ENCODE measurements around the gene ODF2. TPM values are rescaled to one million over a fixed set of nuclear protein-coding genes. Genes with fewer than 3 reads are reported as not detected.

The ODF2 gene
- total and polyA plus RNA-seq, 10 of the 15 experiments (the other 5 are each of a cell fraction or from before 2014, with no cell fraction given), result 8.7 to 65.1 (median 38.5) TPM

GRCh38 chr9:128504485-128505413, 48.9 kb downstream of the ODF2 start, which contains the start of gene GLE1 (continued):
- TF ChIP-seq DPF2 (IDR thresholded peaks at IDR 0.05), result peak; percentile 38; the same call in 1 of the 2 replicates
- TF ChIP-seq BHLHE40 (IDR thresholded peaks at IDR 0.05; ENCODE audit: borderline replicate concordance in 1 of 2, low read depth in 2 of 2, low read length in 1 of 2), result peak; percentile 88 to 94
- no peak for TF ChIP-seq TCF7 (IDR thresholded peaks at IDR 0.05; ENCODE audit: borderline replicate concordance)
- no peak for TF ChIP-seq FOXM1 (IDR thresholded peaks at IDR 0.05; ENCODE audit: low read depth, low read length)
- TF ChIP-seq E4F1 (IDR thresholded peaks at IDR 0.05; ENCODE audit: borderline replicate concordance, partially characterized antibody), result peak; percentile 49
- peak; percentile 64 for TF ChIP-seq MXI1 (IDR thresholded peaks at IDR 0.05; ENCODE audit: low read depth, low read length)
- peak; percentile 36; the same call in 1 of the 2 replicates for TF ChIP-seq CREB1 (IDR thresholded peaks at IDR 0.05; ENCODE audit: low read depth)
- TF ChIP-seq RUNX3 (IDR thresholded peaks at IDR 0.05; ENCODE audit: low read length), result peak; percentile 3; the same call in 1 of the 2 replicates
- 0 out of 2 replicates have a peak, but pooled peaks have one; percentile 23 for TF ChIP-seq HCFC1 (IDR thresholded peaks at IDR 0.05; ENCODE audit: low read length)
- TF ChIP-seq CREM (IDR thresholded peaks at IDR 0.05; ENCODE audit: low read depth), result no peak
- TF ChIP-seq NBN (IDR thresholded peaks at IDR 0.05), result peak; percentile 79
- no peak for TF ChIP-seq RAD21 (IDR thresholded peaks at IDR 0.05; ENCODE audit: insufficient read depth, low read depth, low read length)
- peak; percentile 15; the same call in 1 of the 2 replicates for TF ChIP-seq PAX5 (IDR thresholded peaks at IDR 0.05; ENCODE audit: borderline replicate concordance, low read depth, low read length)
- TF ChIP-seq MTA2 (IDR thresholded peaks at IDR 0.05; ENCODE audit: low read depth), result 0 out of 2 replicates have a peak, but pooled peaks have one; percentile 10
- no peak for TF ChIP-seq SUPT20H (IDR thresholded peaks at IDR 0.05; ENCODE audit: borderline replicate concordance, control insufficient read depth, low read depth, low read length)
- peak; percentile 76 for TF ChIP-seq MLLT1 (IDR thresholded peaks at IDR 0.05)
- TF ChIP-seq NKRF (conservative IDR thresholded peaks at IDR 0.05), result peak; percentile 95
- TF ChIP-seq CTCF (IDR thresholded peaks at IDR 0.05 in 2 of 3, conservative IDR thresholded peaks at IDR 0.05 in 1 of 3; ENCODE audit: control insufficient read depth in 2 of 3, extremely low read depth in 1 of 3, insufficient read depth in 1 of 3, low read depth in 3 of 3, low read length in 3 of 3), result no peak
- TF ChIP-seq JUND (IDR thresholded peaks at IDR 0.05; ENCODE audit: low read depth, low read length), result no peak
- TF ChIP-seq CBFB (IDR thresholded peaks at IDR 0.05; ENCODE audit: low read depth), result no peak
- 0 out of 2 replicates have a peak, but pooled peaks have one; percentile 78 for TF ChIP-seq RB1 (IDR thresholded peaks at IDR 0.05; ENCODE audit: borderline replicate concordance)
- no peak for TF ChIP-seq FOXK2 (IDR thresholded peaks at IDR 0.05)
